ENCODE results near the gene CDKN2AIPNL.

- no peak for TF ChIP-seq CTCF (IDR thresholded peaks at IDR 0.05)
- no peak for TF ChIP-seq SIN3A (IDR thresholded peaks at IDR 0.05; ENCODE audit: borderline replicate concordance, insufficient read depth, low read depth, low read length)
- TF ChIP-seq POLR2AphosphoS5 (IDR thresholded peaks at IDR 0.05; ENCODE audit: low read depth, low read length) = no peak
Measured at GRCh38 chr5:134370311-134370870, 41.3 kb downstream of the CDKN2AIPNL start.

Measured in Panc1 (cell line).